K562 (cell line): ENCODE results near the gene SS18. TPM values are rescaled to one million over a fixed set of nuclear protein-coding genes. Genes with fewer than 3 reads are reported as not detected.
A peak's percentile ranks its signal among the peaks of the same experiment; 100 is the strongest.

Source experiments
- ATAC-seq: fragments of 200-7000 bp; cut with Tn5 transposase; 3 replicates; pipeline ENCODE4 v1.9.1; 2020; ENCODE audit warnings: moderate library complexity
- BruUV-seq: library from RNA; stranded (reverse); fragments of 400-500 nt; replicated peaks from 2 replicates; lab custom pipeline; 2021; lab: Mats Ljungman, UMichigan
- CTCF ChIA-PET: fragments of 300-600 bp; formaldehyde crosslinking; extraction: SDS; loops from one replicate; lab custom pipeline; 2021; ENCODE audit warnings: low intra/inter-chr PET ratio; lab: Yijun Ruan, JAX
- POLR2A ChIA-PET: fragments of 300-600, 350-650 bp; sonication (Branson Sonifier 250); formaldehyde crosslinking; extraction: SDS; loops from one replicate; lab custom pipeline; 2021; ENCODE audit warnings: antibody characterized with exemption, inconsistent platforms; lab: Yijun Ruan, JAX
- DNase-seq, 4 experiments: peaks; one replicate each; pipeline versions ENCODE4 v3.0.0 to v3.0.0-alpha.2; 2011 to 2018; ENCODE audit warnings: low spot score in 3 of 4, mixed read lengths in 3 of 4; ENCODE audit errors: extremely low read depth in 1 of 4
- FAIRE-seq: peaks from 2 replicates; lab custom pipeline; 2011; peaks lifted over from hg19 to GRCh38; lab: Jason Lieb, UNC
- H2AFZ ChIP-seq: 2 replicates; pipeline ENCODE4 v1.6.0; 2011; ENCODE audit warnings: low read depth, low read length, control low read depth, inconsistent platforms
- H3K27ac ChIP-seq: fragments of 200-600 bp; 3 replicates; pipeline ENCODE4 v1.8.0; 2011; ENCODE audit warnings: low read depth, mild to moderate bottlenecking, control low read depth, inconsistent platforms, low read length, moderate library complexity, mixed read lengths; ENCODE audit errors: extremely low read depth
- H3K27me3 ChIP-seq, 2 experiments: fragments of 300-600 bp in 1 of 2; 2 replicates in 1 of 2; 3 replicates in 1 of 2; pipeline versions ENCODE4 v1.6.0 to v1.8.0; 2011; ENCODE audit warnings: inconsistent platforms in 2 of 2, low read length in 2 of 2, mild to moderate bottlenecking in 1 of 2, mixed read lengths in 1 of 2, moderate library complexity in 1 of 2; ENCODE audit not compliant: control insufficient read depth in 2 of 2, insufficient read depth in 2 of 2
- H3K36me3 ChIP-seq: fragments of 300-600 bp; 3 replicates; pipeline ENCODE4 v1.8.0; 2011; ENCODE audit warnings: mild to moderate bottlenecking, low read length, inconsistent platforms; ENCODE audit not compliant: control insufficient read depth, insufficient read depth
- H3K4me1 ChIP-seq, 2 experiments: fragments of 200-600 bp in 1 of 2; replicated peaks in 1 of 2; 2 replicates in 1 of 2; 3 replicates in 1 of 2; pipeline versions ENCODE4 v1.5.1 to v1.8.0; 2011; ENCODE audit warnings: inconsistent platforms in 2 of 2, low read length in 2 of 2, mild to moderate bottlenecking in 1 of 2, mixed read lengths in 1 of 2, moderate library complexity in 1 of 2; ENCODE audit not compliant: control insufficient read depth in 2 of 2, insufficient read depth in 2 of 2
- H3K4me2 ChIP-seq: 2 replicates; pipeline ENCODE4 v1.6.1; 2011; ENCODE audit warnings: low read length, control low read depth, inconsistent platforms, mixed read lengths; ENCODE audit not compliant: insufficient read depth
- H3K4me3 ChIP-seq: fragments of 200-600 bp; sonication (generic), shearing (Covaris generic); 2 replicates; pipeline ENCODE4 v1.5.1; 2016; ENCODE audit warnings: control low read depth, inconsistent platforms
- H3K79me2 ChIP-seq: fragments of 200-600 bp; 3 replicates; pipeline ENCODE4 v1.8.0; 2011; ENCODE audit warnings: low read length, inconsistent platforms; ENCODE audit not compliant: control insufficient read depth, insufficient read depth
- H3K9ac ChIP-seq, 2 experiments: 2 replicates each; pipeline versions ENCODE4 v1.6.0 to v1.6.1; 2011; ENCODE audit warnings: low read depth in 2 of 2, low read length in 2 of 2, control low read depth in 1 of 2, inconsistent platforms in 1 of 2, mild to moderate bottlenecking in 1 of 2, mixed read lengths in 1 of 2; ENCODE audit not compliant: insufficient read depth in 1 of 2
- H3K9me1 ChIP-seq: one replicate; pipeline ENCODE4 v1.6.0; 2011; ENCODE audit warnings: inconsistent platforms, mild to moderate bottlenecking, low read length, moderate library complexity; ENCODE audit not compliant: control insufficient read depth, insufficient read depth
- H3K9me3 ChIP-seq: replicated peaks from 2 replicates; pipeline ENCODE4 v1.5.1; 2011; ENCODE audit warnings: low read depth, low read length, inconsistent platforms; ENCODE audit not compliant: control insufficient read depth, insufficient read depth
- H4K20me1 ChIP-seq: replicated peaks from 2 replicates; pipeline ENCODE4 v1.6.1; 2011; ENCODE audit warnings: low read length, inconsistent platforms, mixed read lengths; ENCODE audit not compliant: control insufficient read depth, insufficient read depth
- ADNP ChIP-seq: fragments of 200-800 bp; sonication (Bioruptor generic); IDR thresholded peaks from 2 replicates; pipeline ENCODE4 v1.6.1; 2016; ENCODE audit warnings: missing genetic modification characterization, missing compliant biosample characterization
- ARNT ChIP-seq, 2 experiments: fragments of 450-650 bp; IDR thresholded peaks; 2 replicates each; pipeline ENCODE4 v1.6.1; 2016; ENCODE audit warnings: mild to moderate bottlenecking in 1 of 2
- CBFA2T2 ChIP-seq: fragments of 450-650 bp; conservative IDR thresholded peaks from 2 replicates; pipeline ENCODE4 v1.6.1; 2017; ENCODE audit warnings: mild to moderate bottlenecking
- CBFA2T3 ChIP-seq: fragments of 450-650 bp; IDR thresholded peaks from 2 replicates; pipeline ENCODE4 v1.6.1; 2017
- FOXJ2 ChIP-seq: fragments of 200-800 bp; sonication (Bioruptor generic); IDR thresholded peaks from 2 replicates; pipeline ENCODE4 v1.6.1; 2016; ENCODE audit warnings: missing genetic modification characterization, missing compliant biosample characterization
- GATA2 ChIP-seq: sonication (generic); formaldehyde crosslinking; IDR thresholded peaks from 2 replicates; pipeline ENCODE4 v1.4.0; 2020; ENCODE audit warnings: mild to moderate bottlenecking, missing genetic modification reagents
- HDAC1 ChIP-seq, 2 experiments: fragments of 450-650 bp; IDR thresholded peaks; 2 replicates each; pipeline ENCODE4 v1.6.1; 2016 to 2017; ENCODE audit warnings: inconsistent platforms in 1 of 2, mild to moderate bottlenecking in 1 of 2, moderate library complexity in 1 of 2
- HMBOX1 ChIP-seq: sonication (generic); IDR thresholded peaks from 2 replicates; pipeline ENCODE4 v1.6.1; 2016
- MAZ ChIP-seq, 2 experiments: fragments of 450-650 bp in 1 of 2; sonication (generic) in 1 of 2; formaldehyde crosslinking; IDR thresholded peaks in 1 of 2; conservative IDR thresholded peaks in 1 of 2; 2 replicates each; pipeline versions ENCODE4 v1.4.0 to v1.5.0; 2020; ENCODE audit warnings: mild to moderate bottlenecking in 1 of 2, missing genetic modification reagents in 1 of 2
- NFIC ChIP-seq: fragments of 450-650 bp; IDR thresholded peaks from 2 replicates; pipeline ENCODE4 v1.6.1; 2017; ENCODE audit warnings: mild to moderate bottlenecking, inconsistent platforms
- NR2C2 ChIP-seq, 2 experiments: fragments of 200-800 bp in 1 of 2; sonication (Bioruptor generic) in 1 of 2; sonication (generic) in 1 of 2; formaldehyde crosslinking in 1 of 2; IDR thresholded peaks; 2 replicates each; pipeline versions ENCODE4 v1.6.1 to v1.8.0; 2016 to 2022; ENCODE audit warnings: mild to moderate bottlenecking in 1 of 2, missing compliant biosample characterization in 1 of 2, missing genetic modification characterization in 1 of 2, missing genetic modification reagents in 1 of 2
- PBX2 ChIP-seq, 2 experiments: IDR thresholded peaks in 1 of 2; conservative IDR thresholded peaks in 1 of 2; 2 replicates each; pipeline ENCODE4 v1.6.1; 2016; ENCODE audit warnings: low read depth in 2 of 2, mild to moderate bottlenecking in 1 of 2, missing compliant biosample characterization in 1 of 2, missing genetic modification characterization in 1 of 2, moderate library complexity in 1 of 2
- POLR2A ChIP-seq: fragments of 450-650 bp; conservative IDR thresholded peaks from 2 replicates; pipeline ENCODE4 v1.6.1; 2016
- POLR2B ChIP-seq: fragments of 450-650 bp; IDR thresholded peaks from 2 replicates; pipeline ENCODE4 v1.6.1; 2018; ENCODE audit warnings: low read depth; ENCODE audit not compliant: partially characterized antibody
- RAD21 ChIP-seq, 2 experiments: fragments of 250-450 bp in 1 of 2; fragments of 450-650 bp in 1 of 2; sonication (Bioruptor Pico) in 1 of 2; formaldehyde crosslinking in 1 of 2; IDR thresholded peaks in 1 of 2; conservative IDR thresholded peaks in 1 of 2; 2 replicates each; pipeline versions ENCODE4 v1.4.0 to v1.8.0; 2020 to 2022; ENCODE audit warnings: mild to moderate bottlenecking in 2 of 2, moderate library complexity in 1 of 2
- RCOR1 ChIP-seq, 2 experiments: IDR thresholded peaks; 2 replicates each; pipeline ENCODE4 v1.6.1; 2012; ENCODE audit warnings: low read depth in 2 of 2, low read length in 2 of 2, borderline replicate concordance in 1 of 2, improper control_type of control experiment in 1 of 2
- SMARCA4 ChIP-seq: fragments of 450-650 bp; IDR thresholded peaks from 2 replicates; pipeline ENCODE4 v1.6.1; 2016
- SOX6 ChIP-seq: fragments of 450-650 bp; IDR thresholded peaks from 2 replicates; pipeline ENCODE4 v1.6.1; 2014; ENCODE audit warnings: mild to moderate bottlenecking
- TCF3 ChIP-seq: sonication (generic); formaldehyde crosslinking; IDR thresholded peaks from 2 replicates; pipeline ENCODE4 v1.4.0; 2020; ENCODE audit warnings: mild to moderate bottlenecking, missing genetic modification reagents
- U2AF1 ChIP-seq: fragments of 200-400 bp; formaldehyde crosslinking; optimal IDR thresholded peaks from 2 replicates; pipeline ENCODE3; 2017; ENCODE audit warnings: mild to moderate bottlenecking, low read depth, low read length, moderate library complexity
- ZNF316 ChIP-seq: fragments of 450-650 bp; IDR thresholded peaks from 2 replicates; pipeline ENCODE4 v1.6.1; 2016
- WGBS: fragments of 100-300 bp; shearing (Covaris generic); methylation state at CpG from one replicate; pipeline ENCODE4 v1.1.6; 2016; ENCODE audit warnings: low coverage, mixed read lengths; ENCODE audit not compliant: insufficient coverage; ENCODE audit errors: missing lambda C conversion rate; 5-methylcytosine and 5-hydroxymethylcytosine counted together
- in situ Hi-C: fragments of 300-500 bp; cut with MboI; formaldehyde crosslinking; loops from 4 replicates; pipeline ENCODE4 v1.15.0; 2018; ENCODE audit warnings: inconsistent platforms, mixed read lengths
- intact Hi-C: fragments of 100-400 bp; cut with micrococcal nuclease; formaldehyde crosslinking; loops from 2 replicates; pipeline ENCODE4 v1.14.2; 2022
- polyA plus RNA-seq, 8 experiments: library from polyadenylated mRNA; depleted of rRNA in 4 of 8; stranded (reverse) in 5 of 8; unstranded in 3 of 8; fragments of >200 nt; fragmentation: Nextera tagmentation in 2 of 8; fragmentation: Illumina TruSeq in 1 of 8; extraction: Ambion mirVana in 2 of 8; extraction: Trizol in 1 of 8; gene quantifications; 2 replicates each; pipeline versions ENCODE4 v1.2.1 to v1.2.3, GENCODE V29; 2011 to 2014; ENCODE audit warnings: inconsistent platforms in 1 of 8, missing spikeins in 1 of 8
- total RNA-seq, 7 experiments: library from RNA; depleted of rRNA in 6 of 7; stranded (reverse); fragments of >200 nt in 6 of 7; fragmentation: Illumina TruSeq in 2 of 7; extraction: Trizol in 2 of 7; gene quantifications; 2 replicates each; pipeline versions ENCODE4 v1.2.1 to v1.2.3, GENCODE V29; 2011 to 2021; ENCODE audit warnings: low replicate concordance in 1 of 7

Gene SS18
- total and polyA plus RNA-seq, 9 of the 15 experiments (the other 6 are each of a cell fraction or from before 2014, with no cell fraction given) = 30.9 to 190 (median 102) TPM

- Histone ChIP-seq H3K4me1 (peaks cover 0 to 4% of the 10 kb centered on the region in 2 experiments; a peak in 2 of 5 replicates), H3K27me3 (no peaks in the 10 kb centered on the region), H3K4me3 (no peak overlapping the region), H3K9ac (no peak overlapping the region), H3K9me3 (no peaks in the 10 kb centered on the region), H3K79me2 (no peaks in the 10 kb centered on the region), H3K36me3 (no peaks in the 10 kb centered on the region), H3K4me2 (no peak overlapping the region), H3K9me1 (no peaks in the 10 kb centered on the region), H4K20me1 (no peaks in the 10 kb centered on the region), H2AFZ (no peak overlapping the region), H3K27ac (peak overlapping the region; percentile 6; the same call in 1 of the 3 replicates)
- FAIRE-seq (no peak), ATAC-seq (peak; percentile 76), DNase-seq (peak in 1 of 4 experiments; percentile 67)
- ChIA-PET CTCF (no interaction called here), POLR2A (interaction anchor here (0.7 kb wide), 1 partner anchor 10 kb away, joined by 3 read pairs; no protein-coding TSS in a partner anchor)
- 0% methylated on average over 1 of the region's 1 CpG for WGBS
- intact Hi-C loops (no loop called here), in situ Hi-C loops (no loop called here)
- BruUV-seq = no TSS peak
- TF ChIP-seq ZNF316 (no peak), TCF3 (CRISPR knock-in tag) (0 out of 2 replicates have a peak, but pooled peaks have one; percentile 13), POLR2A (no peak), CBFA2T3 (peak; percentile 61), GATA2 (CRISPR knock-in tag) (no peak), NR2C2 (CRISPR knock-in tag; IDR thresholded peaks at IDR 0.05) (no peak), NR2C2 (tag; IDR thresholded peaks at IDR 0.05) (peak; percentile 85), RCOR1 (IDR thresholded peaks at IDR 0.05; ENCODE audit: borderline replicate concordance in 1 of 2, low read depth in 2 of 2, low read length in 2 of 2) (peak in 1 of 2 experiments; percentile 90; a peak in 2 of 4 replicates), SOX6 (peak; percentile 84), HMBOX1 (peak; percentile 78), ADNP (0 out of 2 replicates have a peak, but pooled peaks have one; percentile 20), ARNT (IDR thresholded peaks at IDR 0.05) (no peak), MAZ (CRISPR knock-in tag; conservative IDR thresholded peaks at IDR 0.05 in 1 of 2, IDR thresholded peaks at IDR 0.05 in 1 of 2) (no peak), NFIC (peak; percentile 88), CBFA2T2 (0 out of 2 replicates have a peak, but pooled peaks have one; percentile 19), PBX2 (CRISPR knock-in tag; IDR thresholded peaks at IDR 0.05; ENCODE audit: low read depth) (no peak), PBX2 (tag; conservative IDR thresholded peaks at IDR 0.05; ENCODE audit: low read depth) (no peak), RAD21 (CRISPR knock-in tag; conservative IDR thresholded peaks at IDR 0.05 in 1 of 2, IDR thresholded peaks at IDR 0.05 in 1 of 2) (peak in 1 of 2 experiments; percentile 28; a peak in 1 of 4 replicates), U2AF1 (no peak), POLR2B (no peak), FOXJ2 (tag) (peak; percentile 58), SMARCA4 (peak; percentile 45; the same call in 1 of the 2 replicates), HDAC1 (IDR thresholded peaks at IDR 0.05) (peak in 1 of 2 experiments; percentile 68; a peak in 2 of 4 replicates)
Observed at GRCh38 chr18:25974630-25975077, 115.8 kb downstream of the SS18 start.
